Smooth muscle cell (in vitro differentiated cells): Measurements from ENCODE around the gene CADM1. TPM values are rescaled to one million over a fixed set of nuclear protein-coding genes. Genes with fewer than 3 reads are reported as not detected.

ENCODE experiments used
- DNase-seq: peaks from one replicate; lab custom pipeline; 2025; ENCODE audit not compliant: unreplicated experiment; lab: John Stamatoyannopoulos, UW
- H2AFZ ChIP-seq: fragments of 200-600 bp; sonication (generic); 2 replicates; pipeline ENCODE4 v1.6.0; 2016; ENCODE audit warnings: antibody characterized with exemption, low read depth, mild to moderate bottlenecking
- H3F3A ChIP-seq: fragments of 200-600 bp; sonication (generic); 2 replicates; pipeline ENCODE4 v1.6.0; 2017; ENCODE audit warnings: antibody characterized with exemption, low read depth
- H3K27ac ChIP-seq: fragments of 200-600 bp; sonication (generic); 2 replicates; pipeline ENCODE4 v1.5.1; 2016; ENCODE audit warnings: low read depth, mild to moderate bottlenecking
- H3K27me3 ChIP-seq: fragments of 200-600 bp; sonication (generic); 2 replicates; pipeline ENCODE4 v1.6.1; 2016; ENCODE audit warnings: low read depth, mild to moderate bottlenecking
- H3K36me3 ChIP-seq: fragments of 200-600 bp; sonication (generic); 2 replicates; pipeline ENCODE4 v1.5.1; 2016; ENCODE audit warnings: low read depth
- H3K4me1 ChIP-seq: fragments of 200-600 bp; sonication (generic); 2 replicates; pipeline ENCODE4 v1.5.1; 2016; ENCODE audit warnings: low read depth
- H3K4me2 ChIP-seq: fragments of 200-600 bp; sonication (generic); 2 replicates; pipeline ENCODE4 v1.6.0; 2016; ENCODE audit warnings: mild to moderate bottlenecking
- H3K4me3 ChIP-seq: fragments of 200-600 bp; sonication (generic); 2 replicates; pipeline ENCODE4 v1.5.1; 2016; ENCODE audit warnings: mild to moderate bottlenecking
- H3K79me2 ChIP-seq: fragments of 200-600 bp; sonication (generic); 2 replicates; pipeline ENCODE4 v1.6.0; 2016; ENCODE audit warnings: low read depth, mild to moderate bottlenecking
- H3K9ac ChIP-seq: fragments of 200-600 bp; sonication (generic); 2 replicates; pipeline ENCODE4 v1.6.0; 2016; ENCODE audit warnings: low read depth
- H3K9me3 ChIP-seq: fragments of 200-600 bp; sonication (generic); replicated peaks from 2 replicates; pipeline ENCODE4 v1.5.1; 2016; ENCODE audit warnings: low read depth
- H4K20me1 ChIP-seq: fragments of 200-600 bp; sonication (generic); 2 replicates; pipeline ENCODE4 v1.6.0; 2016; ENCODE audit warnings: low read depth
- WGBS: methylation state at CpG from one replicate; pipeline ENCODE4 v1.1.7; 2016; ENCODE audit warnings: low lambda C conversion rate; 5-methylcytosine and 5-hydroxymethylcytosine counted together
- polyA plus RNA-seq: library from polyadenylated mRNA; unstranded; fragments of >200 nt; fragmentation: Nextera tagmentation; extraction: Ambion mirVana; gene quantifications from 2 replicates; pipeline ENCODE4 v1.2.1, GENCODE V29; 2016
- total RNA-seq: library from RNA; depleted of rRNA; stranded (reverse); fragments of >200 nt; gene quantifications from 2 replicates; pipeline ENCODE4 v1.2.3, GENCODE V29; 2014
- TF ChIP-seq, protein P1 (sequence below): fragments of 200-600 bp; sonication (generic); IDR thresholded peaks from 2 replicates; pipeline ENCODE4 v1.5.1; 2017; ENCODE audit warnings: borderline replicate concordance, mild to moderate bottlenecking, antibody characterized with exemption; ENCODE audit not compliant: insufficient read depth, poor library complexity, severe bottlenecking

Gene CADM1
- total and polyA plus RNA-seq, 2 experiments from 2014 or later = 158 to 167 TPM

DNA sequence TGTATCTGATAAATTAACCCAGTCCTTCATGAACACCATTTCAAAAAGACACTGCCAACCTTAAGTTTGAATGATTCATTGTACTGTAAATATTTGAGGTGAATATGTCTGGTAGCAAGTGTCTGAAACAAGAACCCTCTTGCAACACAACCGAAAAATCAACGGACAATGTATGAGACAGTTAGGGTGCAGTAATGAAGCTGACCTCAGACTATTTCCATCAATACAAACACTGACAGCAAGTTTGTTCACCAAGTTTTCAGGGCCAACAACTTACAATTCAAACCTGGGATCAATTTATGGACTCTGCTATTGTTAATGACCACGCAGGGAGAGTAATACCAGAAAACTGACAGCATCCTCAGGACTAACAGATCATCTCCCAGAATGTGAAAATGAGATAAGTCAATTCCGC is 126.3 kb downstream of the CADM1 start:
- DNase-seq = no peak
- Histone ChIP-seq H4K20me1 (peaks cover 77% of the 10 kb centered on the region), H3K79me2 (peaks cover 17% of the 10 kb centered on the region), H3K27ac (no peak overlapping the region), H3F3A (no peaks in the 10 kb centered on the region), H3K9ac (no peak overlapping the region), H3K36me3 (no peaks in the 10 kb centered on the region), H3K9me3 (no peaks in the 10 kb centered on the region), H3K27me3 (no peaks in the 10 kb centered on the region), H3K4me1 (peaks cover under 1% of the 10 kb centered on the region), H3K4me2 (no peak overlapping the region), H2AFZ (no peak overlapping the region), H3K4me3 (no peak overlapping the region)
- TF ChIP-seq, protein P1, sequence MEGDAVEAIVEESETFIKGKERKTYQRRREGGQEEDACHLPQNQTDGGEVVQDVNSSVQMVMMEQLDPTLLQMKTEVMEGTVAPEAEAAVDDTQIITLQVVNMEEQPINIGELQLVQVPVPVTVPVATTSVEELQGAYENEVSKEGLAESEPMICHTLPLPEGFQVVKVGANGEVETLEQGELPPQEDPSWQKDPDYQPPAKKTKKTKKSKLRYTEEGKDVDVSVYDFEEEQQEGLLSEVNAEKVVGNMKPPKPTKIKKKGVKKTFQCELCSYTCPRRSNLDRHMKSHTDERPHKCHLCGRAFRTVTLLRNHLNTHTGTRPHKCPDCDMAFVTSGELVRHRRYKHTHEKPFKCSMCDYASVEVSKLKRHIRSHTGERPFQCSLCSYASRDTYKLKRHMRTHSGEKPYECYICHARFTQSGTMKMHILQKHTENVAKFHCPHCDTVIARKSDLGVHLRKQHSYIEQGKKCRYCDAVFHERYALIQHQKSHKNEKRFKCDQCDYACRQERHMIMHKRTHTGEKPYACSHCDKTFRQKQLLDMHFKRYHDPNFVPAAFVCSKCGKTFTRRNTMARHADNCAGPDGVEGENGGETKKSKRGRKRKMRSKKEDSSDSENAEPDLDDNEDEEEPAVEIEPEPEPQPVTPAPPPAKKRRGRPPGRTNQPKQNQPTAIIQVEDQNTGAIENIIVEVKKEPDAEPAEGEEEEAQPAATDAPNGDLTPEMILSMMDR = no peak
- 88% methylated on average over 4 of the region's 4 CpGs for WGBS

DNA sequence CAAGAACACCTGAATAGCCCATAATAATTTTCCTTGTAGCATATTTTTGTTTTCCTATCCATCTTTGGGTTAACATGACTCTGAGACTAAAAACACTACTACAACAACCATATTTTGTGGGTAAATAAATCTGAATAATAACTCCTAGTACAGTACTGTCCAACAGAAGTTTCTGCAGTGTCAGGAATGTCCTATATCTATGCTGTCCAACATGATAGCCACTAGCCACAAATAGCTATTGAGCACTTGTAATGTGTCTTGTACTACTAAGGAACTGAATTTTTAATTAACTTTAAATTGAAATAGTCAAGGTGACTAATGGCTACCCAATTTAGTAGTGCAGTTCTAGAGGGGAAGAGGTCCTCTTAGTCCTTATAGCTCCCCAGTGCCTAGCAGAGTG is 135.6 kb downstream of the CADM1 start:
- TF ChIP-seq, protein P1 = no peak
- H3K9me3 ChIP-seq = no peaks in the 10 kb centered on the region
- no peak overlapping the region for H3K9ac ChIP-seq
- H3K36me3 ChIP-seq = no peaks in the 10 kb centered on the region
- no peaks in the 10 kb centered on the region for H3F3A ChIP-seq
- H3K79me2 ChIP-seq = no peaks in the 10 kb centered on the region
- H3K4me1 ChIP-seq = no peaks in the 10 kb centered on the region
- no peak overlapping the region for H3K4me3 ChIP-seq
- H4K20me1 ChIP-seq = peaks cover 42% of the 10 kb centered on the region
- H2AFZ ChIP-seq = no peak overlapping the region
- H3K4me2 ChIP-seq = no peak overlapping the region
- no peak overlapping the region for H3K27ac ChIP-seq
- H3K27me3 ChIP-seq = no peaks in the 10 kb centered on the region
- DNase-seq = no peak

DNA sequence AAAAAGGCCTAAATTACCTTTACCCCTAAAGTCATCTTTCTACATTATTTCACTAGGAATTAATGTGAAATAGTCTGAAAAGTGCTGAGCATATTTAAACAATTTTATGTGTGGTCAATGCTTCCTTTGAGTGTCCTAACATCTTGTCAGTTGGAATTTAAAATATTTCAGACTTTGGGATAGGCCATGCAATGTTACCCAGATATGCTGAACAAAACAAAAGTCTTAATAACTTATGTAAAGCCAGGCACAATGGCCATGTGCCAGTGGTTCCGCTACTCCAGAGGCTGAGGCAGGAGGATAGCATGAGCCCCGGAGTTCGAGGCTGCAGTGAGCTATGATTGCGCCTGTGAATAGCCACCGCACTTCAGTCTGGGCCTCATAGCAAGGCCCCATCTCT is 137.4 kb downstream of the CADM1 start:
- TF ChIP-seq, protein P1 = no peak

DNA sequence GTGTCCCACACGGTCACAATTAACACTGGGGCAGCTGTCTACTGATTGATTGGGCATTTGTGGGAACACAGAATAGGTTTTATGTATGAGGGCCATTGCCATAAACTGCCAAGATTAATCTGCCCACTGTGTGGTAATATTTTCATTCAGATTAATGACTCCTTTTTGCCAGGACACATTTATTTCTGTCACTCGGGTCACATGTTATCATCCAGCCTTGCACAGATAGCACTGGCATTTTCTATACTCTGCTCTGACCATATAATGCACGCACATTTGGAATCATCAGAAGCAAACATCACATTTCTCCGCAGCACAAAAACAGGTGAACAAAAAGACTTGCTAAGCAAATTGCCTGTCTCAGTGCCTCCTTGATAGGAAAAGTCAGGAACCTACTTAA is 138.3 kb downstream of the CADM1 start:
- no peak overlapping the region for H3K4me2 ChIP-seq
- no peaks in the 10 kb centered on the region for H3K79me2 ChIP-seq
- no peak overlapping the region for H3K9ac ChIP-seq
- no peaks in the 10 kb centered on the region for H3K36me3 ChIP-seq
- H4K20me1 ChIP-seq = peaks cover 52% of the 10 kb centered on the region
- no peaks in the 10 kb centered on the region for H3K9me3 ChIP-seq
- no peaks in the 10 kb centered on the region for H3K4me1 ChIP-seq
- 92% methylated on average over 4 of the region's 4 CpGs for WGBS
- no peaks in the 10 kb centered on the region for H3K27me3 ChIP-seq
- DNase-seq = no peak
- no peaks in the 10 kb centered on the region for H3F3A ChIP-seq
- H2AFZ ChIP-seq = no peak overlapping the region
- TF ChIP-seq, protein P1 = no peak
- H3K4me3 ChIP-seq = no peak overlapping the region
- no peak overlapping the region for H3K27ac ChIP-seq

More for the DNA sequence above, 137.4 kb downstream of the CADM1 start:
- Histone ChIP-seq H3K79me2 (no peaks in the 10 kb centered on the region), H3K27me3 (no peaks in the 10 kb centered on the region), H3K4me1 (no peaks in the 10 kb centered on the region), H3K27ac (no peak overlapping the region), H3K9ac (no peak overlapping the region), H3K9me3 (no peaks in the 10 kb centered on the region), H4K20me1 (peaks cover 48% of the 10 kb centered on the region), H3K4me3 (no peak overlapping the region), H2AFZ (no peak overlapping the region), H3F3A (no peaks in the 10 kb centered on the region), H3K4me2 (no peak overlapping the region), H3K36me3 (no peaks in the 10 kb centered on the region)
- no peak for DNase-seq
- 95% methylated on average over 5 of the region's 5 CpGs for WGBS
